HEK293 (cell line): ENCODE results near the gene AKAP12.

ENCODE experiments used
- ZFP3 ChIP-seq: fragments of 450-650 bp; formaldehyde crosslinking; IDR thresholded peaks from 2 replicates; pipeline ENCODE4 v1.5.1; 2016; ENCODE audit warnings: low read depth, missing biosample characterization, missing genetic modification characterization
- ZNF155 ChIP-seq: fragments of 450-650 bp; formaldehyde crosslinking; IDR thresholded peaks from 2 replicates; pipeline ENCODE4 v1.5.1; 2016; ENCODE audit warnings: missing biosample characterization, missing genetic modification characterization
- ZNF16 ChIP-seq: fragments of 450-650 bp; formaldehyde crosslinking; IDR thresholded peaks from 2 replicates; pipeline ENCODE4 v1.5.1; 2016; ENCODE audit warnings: low read depth, missing biosample characterization, missing genetic modification characterization
- ZNF174 ChIP-seq: fragments of 450-650 bp; formaldehyde crosslinking; IDR thresholded peaks from 2 replicates; pipeline ENCODE4 v1.5.0; 2017; ENCODE audit warnings: missing biosample characterization, mild to moderate bottlenecking, missing genetic modification characterization
- TF ChIP-seq, protein P1 (sequence below): fragments of 450-650 bp; formaldehyde crosslinking; optimal IDR thresholded peaks from 2 replicates; pipeline ENCODE3; 2016; ENCODE audit warnings: missing biosample characterization, mild to moderate bottlenecking, missing genetic modification characterization
- TF ChIP-seq, protein P2 (sequence below): fragments of 450-650 bp; formaldehyde crosslinking; IDR thresholded peaks from 2 replicates; pipeline ENCODE4 v1.5.1; 2016; ENCODE audit warnings: missing biosample characterization, missing genetic modification characterization
- TF ChIP-seq, protein P3 (sequence below): fragments of 450-650 bp; formaldehyde crosslinking; IDR thresholded peaks from 2 replicates; pipeline ENCODE4 v1.5.1; 2016; ENCODE audit warnings: missing biosample characterization, missing genetic modification characterization
- TF ChIP-seq, protein P4 (sequence below): fragments of 450-650 bp; formaldehyde crosslinking; conservative IDR thresholded peaks from 2 replicates; pipeline ENCODE4 v1.5.1; 2016; ENCODE audit warnings: low read depth, missing biosample characterization, missing genetic modification characterization
- TF ChIP-seq, protein P5 (sequence below): sonication (generic); formaldehyde crosslinking; IDR thresholded peaks from 2 replicates; pipeline ENCODE4 v1.8.1; 2022; ENCODE audit warnings: mild to moderate bottlenecking, moderate library complexity, missing genetic modification reagents
- TF ChIP-seq, protein P6 (sequence below): fragments of 450-650 bp; formaldehyde crosslinking; IDR thresholded peaks from 2 replicates; pipeline ENCODE4 v1.5.1; 2016; ENCODE audit warnings: missing biosample characterization, missing genetic modification characterization
- TF ChIP-seq, protein P7 (sequence below): fragments of 450-650 bp; formaldehyde crosslinking; IDR thresholded peaks from 2 replicates; pipeline ENCODE4 v1.5.1; 2016; ENCODE audit warnings: missing biosample characterization, missing genetic modification characterization

DNA sequence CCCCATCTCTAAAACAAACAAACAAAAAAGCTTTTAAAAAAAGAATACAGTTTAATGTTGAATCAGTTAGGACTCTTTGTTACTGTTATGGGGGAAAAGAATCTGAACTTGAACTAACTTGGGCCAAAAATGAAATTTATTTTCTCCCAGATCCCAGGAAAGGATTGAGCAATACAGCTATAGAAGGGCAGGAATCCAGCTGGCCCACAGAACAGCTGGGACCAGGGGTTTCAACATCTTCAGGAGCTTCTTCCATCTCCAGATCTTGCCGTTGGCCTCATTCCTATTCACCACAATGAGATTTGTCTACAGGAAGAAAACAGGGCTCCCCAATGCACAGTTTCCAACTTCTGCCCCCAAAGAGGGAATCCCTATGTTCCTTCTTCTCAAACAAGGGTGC, 43.2 kb upstream of the AKAP12 start:
- TF ChIP-seq, protein P1, sequence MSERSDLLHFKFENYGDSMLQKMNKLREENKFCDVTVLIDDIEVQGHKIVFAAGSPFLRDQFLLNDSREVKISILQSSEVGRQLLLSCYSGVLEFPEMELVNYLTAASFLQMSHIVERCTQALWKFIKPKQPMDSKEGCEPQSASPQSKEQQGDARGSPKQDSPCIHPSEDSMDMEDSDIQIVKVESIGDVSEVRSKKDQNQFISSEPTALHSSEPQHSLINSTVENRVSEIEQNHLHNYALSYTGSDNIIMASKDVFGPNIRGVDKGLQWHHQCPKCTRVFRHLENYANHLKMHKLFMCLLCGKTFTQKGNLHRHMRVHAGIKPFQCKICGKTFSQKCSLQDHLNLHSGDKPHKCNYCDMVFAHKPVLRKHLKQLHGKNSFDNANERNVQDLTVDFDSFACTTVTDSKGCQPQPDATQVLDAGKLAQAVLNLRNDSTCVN (tag by site-specific recombination) = no peak
- TF ChIP-seq, protein P2, sequence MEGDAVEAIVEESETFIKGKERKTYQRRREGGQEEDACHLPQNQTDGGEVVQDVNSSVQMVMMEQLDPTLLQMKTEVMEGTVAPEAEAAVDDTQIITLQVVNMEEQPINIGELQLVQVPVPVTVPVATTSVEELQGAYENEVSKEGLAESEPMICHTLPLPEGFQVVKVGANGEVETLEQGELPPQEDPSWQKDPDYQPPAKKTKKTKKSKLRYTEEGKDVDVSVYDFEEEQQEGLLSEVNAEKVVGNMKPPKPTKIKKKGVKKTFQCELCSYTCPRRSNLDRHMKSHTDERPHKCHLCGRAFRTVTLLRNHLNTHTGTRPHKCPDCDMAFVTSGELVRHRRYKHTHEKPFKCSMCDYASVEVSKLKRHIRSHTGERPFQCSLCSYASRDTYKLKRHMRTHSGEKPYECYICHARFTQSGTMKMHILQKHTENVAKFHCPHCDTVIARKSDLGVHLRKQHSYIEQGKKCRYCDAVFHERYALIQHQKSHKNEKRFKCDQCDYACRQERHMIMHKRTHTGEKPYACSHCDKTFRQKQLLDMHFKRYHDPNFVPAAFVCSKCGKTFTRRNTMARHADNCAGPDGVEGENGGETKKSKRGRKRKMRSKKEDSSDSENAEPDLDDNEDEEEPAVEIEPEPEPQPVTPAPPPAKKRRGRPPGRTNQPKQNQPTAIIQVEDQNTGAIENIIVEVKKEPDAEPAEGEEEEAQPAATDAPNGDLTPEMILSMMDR = no peak
- TF ChIP-seq ZNF16 (tag by site-specific recombination) (no peak), ZFP3 (tag by site-specific recombination) (no peak), ZNF174 (tag by site-specific recombination) (no peak), ZNF155 (tag by site-specific recombination) (no peak)
- TF ChIP-seq, protein P3, sequence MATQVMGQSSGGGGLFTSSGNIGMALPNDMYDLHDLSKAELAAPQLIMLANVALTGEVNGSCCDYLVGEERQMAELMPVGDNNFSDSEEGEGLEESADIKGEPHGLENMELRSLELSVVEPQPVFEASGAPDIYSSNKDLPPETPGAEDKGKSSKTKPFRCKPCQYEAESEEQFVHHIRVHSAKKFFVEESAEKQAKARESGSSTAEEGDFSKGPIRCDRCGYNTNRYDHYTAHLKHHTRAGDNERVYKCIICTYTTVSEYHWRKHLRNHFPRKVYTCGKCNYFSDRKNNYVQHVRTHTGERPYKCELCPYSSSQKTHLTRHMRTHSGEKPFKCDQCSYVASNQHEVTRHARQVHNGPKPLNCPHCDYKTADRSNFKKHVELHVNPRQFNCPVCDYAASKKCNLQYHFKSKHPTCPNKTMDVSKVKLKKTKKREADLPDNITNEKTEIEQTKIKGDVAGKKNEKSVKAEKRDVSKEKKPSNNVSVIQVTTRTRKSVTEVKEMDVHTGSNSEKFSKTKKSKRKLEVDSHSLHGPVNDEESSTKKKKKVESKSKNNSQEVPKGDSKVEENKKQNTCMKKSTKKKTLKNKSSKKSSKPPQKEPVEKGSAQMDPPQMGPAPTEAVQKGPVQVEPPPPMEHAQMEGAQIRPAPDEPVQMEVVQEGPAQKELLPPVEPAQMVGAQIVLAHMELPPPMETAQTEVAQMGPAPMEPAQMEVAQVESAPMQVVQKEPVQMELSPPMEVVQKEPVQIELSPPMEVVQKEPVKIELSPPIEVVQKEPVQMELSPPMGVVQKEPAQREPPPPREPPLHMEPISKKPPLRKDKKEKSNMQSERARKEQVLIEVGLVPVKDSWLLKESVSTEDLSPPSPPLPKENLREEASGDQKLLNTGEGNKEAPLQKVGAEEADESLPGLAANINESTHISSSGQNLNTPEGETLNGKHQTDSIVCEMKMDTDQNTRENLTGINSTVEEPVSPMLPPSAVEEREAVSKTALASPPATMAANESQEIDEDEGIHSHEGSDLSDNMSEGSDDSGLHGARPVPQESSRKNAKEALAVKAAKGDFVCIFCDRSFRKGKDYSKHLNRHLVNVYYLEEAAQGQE (tag by site-specific recombination) = no peak
- TF ChIP-seq, protein P4, sequence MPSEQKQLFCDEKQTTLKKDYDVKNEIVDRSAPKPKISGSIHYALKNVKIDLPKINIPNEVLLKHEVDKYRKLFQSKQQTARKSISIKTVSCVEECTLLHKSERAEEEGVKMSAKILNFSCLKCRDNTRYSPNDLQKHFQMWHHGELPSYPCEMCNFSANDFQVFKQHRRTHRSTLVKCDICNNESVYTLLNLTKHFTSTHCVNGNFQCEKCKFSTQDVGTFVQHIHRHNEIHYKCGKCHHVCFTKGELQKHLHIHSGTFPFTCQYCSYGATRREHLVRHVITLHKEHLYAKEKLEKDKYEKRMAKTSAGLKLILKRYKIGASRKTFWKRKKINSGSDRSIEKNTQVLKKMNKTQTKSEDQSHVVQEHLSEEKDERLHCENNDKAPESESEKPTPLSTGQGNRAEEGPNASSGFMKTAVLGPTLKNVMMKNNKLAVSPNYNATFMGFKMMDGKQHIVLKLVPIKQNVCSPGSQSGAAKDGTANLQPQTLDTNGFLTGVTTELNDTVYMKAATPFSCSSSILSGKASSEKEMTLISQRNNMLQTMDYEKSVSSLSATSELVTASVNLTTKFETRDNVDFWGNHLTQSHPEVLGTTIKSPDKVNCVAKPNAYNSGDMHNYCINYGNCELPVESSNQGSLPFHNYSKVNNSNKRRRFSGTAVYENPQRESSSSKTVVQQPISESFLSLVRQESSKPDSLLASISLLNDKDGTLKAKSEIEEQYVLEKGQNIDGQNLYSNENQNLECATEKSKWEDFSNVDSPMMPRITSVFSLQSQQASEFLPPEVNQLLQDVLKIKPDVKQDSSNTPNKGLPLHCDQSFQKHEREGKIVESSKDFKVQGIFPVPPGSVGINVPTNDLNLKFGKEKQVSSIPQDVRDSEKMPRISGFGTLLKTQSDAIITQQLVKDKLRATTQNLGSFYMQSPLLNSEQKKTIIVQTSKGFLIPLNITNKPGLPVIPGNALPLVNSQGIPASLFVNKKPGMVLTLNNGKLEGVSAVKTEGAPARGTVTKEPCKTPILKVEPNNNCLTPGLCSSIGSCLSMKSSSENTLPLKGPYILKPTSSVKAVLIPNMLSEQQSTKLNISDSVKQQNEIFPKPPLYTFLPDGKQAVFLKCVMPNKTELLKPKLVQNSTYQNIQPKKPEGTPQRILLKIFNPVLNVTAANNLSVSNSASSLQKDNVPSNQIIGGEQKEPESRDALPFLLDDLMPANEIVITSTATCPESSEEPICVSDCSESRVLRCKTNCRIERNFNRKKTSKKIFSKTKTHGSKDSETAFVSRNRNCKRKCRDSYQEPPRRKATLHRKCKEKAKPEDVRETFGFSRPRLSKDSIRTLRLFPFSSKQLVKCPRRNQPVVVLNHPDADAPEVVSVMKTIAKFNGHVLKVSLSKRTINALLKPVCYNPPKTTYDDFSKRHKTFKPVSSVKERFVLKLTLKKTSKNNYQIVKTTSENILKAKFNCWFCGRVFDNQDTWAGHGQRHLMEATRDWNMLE = no peak
- TF ChIP-seq, protein P5, sequence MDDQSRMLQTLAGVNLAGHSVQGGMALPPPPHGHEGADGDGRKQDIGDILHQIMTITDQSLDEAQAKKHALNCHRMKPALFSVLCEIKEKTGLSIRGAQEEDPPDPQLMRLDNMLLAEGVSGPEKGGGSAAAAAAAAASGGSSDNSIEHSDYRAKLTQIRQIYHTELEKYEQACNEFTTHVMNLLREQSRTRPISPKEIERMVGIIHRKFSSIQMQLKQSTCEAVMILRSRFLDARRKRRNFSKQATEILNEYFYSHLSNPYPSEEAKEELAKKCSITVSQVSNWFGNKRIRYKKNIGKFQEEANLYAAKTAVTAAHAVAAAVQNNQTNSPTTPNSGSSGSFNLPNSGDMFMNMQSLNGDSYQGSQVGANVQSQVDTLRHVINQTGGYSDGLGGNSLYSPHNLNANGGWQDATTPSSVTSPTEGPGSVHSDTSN (CRISPR knock-in tag) = no peak
- TF ChIP-seq, protein P6, sequence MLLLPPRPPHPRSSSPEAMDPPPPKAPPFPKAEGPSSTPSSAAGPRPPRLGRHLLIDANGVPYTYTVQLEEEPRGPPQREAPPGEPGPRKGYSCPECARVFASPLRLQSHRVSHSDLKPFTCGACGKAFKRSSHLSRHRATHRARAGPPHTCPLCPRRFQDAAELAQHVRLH (tag by site-specific recombination) = no peak
- TF ChIP-seq, protein P7, sequence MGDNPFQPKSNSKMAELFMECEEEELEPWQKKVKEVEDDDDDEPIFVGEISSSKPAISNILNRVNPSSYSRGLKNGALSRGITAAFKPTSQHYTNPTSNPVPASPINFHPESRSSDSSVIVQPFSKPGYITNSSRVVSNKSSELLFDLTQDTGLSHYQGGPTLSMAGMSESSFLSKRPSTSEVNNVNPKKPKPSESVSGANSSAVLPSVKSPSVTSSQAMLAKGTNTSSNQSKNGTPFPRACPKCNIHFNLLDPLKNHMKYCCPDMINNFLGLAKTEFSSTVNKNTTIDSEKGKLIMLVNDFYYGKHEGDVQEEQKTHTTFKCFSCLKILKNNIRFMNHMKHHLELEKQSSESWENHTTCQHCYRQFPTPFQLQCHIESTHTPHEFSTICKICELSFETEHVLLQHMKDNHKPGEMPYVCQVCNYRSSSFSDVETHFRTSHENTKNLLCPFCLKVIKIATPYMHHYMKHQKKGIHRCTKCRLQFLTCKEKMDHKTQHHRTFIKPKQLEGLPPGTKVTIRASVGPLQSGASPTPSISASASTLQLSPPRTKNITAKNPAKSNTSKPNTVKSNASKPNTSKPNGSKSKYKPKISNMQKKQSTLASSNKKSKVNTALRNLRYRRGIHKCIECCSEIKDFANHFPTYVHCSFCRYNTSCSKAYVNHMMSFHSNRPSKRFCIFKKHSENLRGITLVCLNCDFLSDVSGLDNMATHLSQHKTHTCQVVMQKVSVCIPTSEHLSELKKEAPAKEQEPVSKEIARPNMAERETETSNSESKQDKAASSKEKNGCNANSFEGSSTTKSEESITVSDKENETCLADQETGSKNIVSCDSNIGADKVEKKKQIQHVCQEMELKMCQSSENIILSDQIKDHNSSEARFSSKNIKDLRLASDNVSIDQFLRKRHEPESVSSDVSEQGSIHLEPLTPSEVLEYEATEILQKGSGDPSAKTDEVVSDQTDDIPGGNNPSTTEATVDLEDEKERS (tag by site-specific recombination) = no peak
